GM11168 (cell line): ENCODE data around the gene GAGE12H.
"Not testable (repeated sequence)": the region's sequence is repeated elsewhere in the genome, so short reads cannot be mapped to it uniquely, and the experiment has no call there.

ENCODE experiments used
- in situ Hi-C: fragments of 300-500 bp; cut with MboI; formaldehyde crosslinking; loops from one replicate; pipeline ENCODE4 v1.12.0; 2022; ENCODE audit warnings: low sequenced_read_pairs; ENCODE audit not compliant: unreplicated experiment

GAGE12H gene, protein sequence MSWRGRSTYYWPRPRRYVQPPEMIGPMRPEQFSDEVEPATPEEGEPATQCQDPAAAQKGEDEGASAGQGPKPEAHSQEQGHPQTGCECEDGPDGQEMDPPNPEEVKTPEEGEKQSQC

DNA sequence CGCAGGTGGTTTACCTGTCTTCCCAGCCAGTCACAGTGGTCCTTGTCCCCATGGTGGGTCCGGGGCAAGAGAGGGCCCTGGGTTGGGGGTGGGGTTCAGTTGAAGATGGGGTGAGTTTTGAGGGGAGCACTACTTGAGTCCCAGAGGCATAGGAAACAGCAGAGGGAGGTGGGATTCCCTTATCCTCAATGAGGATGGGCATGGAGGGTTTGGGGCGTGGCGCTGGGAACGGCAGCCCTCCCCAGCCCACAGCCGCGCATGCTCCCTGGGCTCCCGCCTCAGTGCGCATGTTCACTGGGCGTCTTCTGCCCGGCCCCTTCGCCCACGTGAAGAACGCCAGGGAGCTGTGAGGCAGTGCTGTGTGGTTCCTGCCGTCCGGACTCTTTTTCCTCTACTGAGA, at the start of gene GAGE12H:
Gene GAGE12H, plus strand, starts transcription at position 301 of the 400 bp plus-strand sequence. CDS start 1,155 bp downstream, outside the sequence.
- in situ Hi-C loops, result not testable (repeated sequence)

- in situ Hi-C loops, result not testable (repeated sequence)
Observed at GRCh38 chrX:49531877-49532276, 47.9 kb upstream of the GAGE12H start, which contains the start of gene GAGE12C. Gene GAGE12C (plus strand): TSS chrX:49532177. CDS start chrX:49533332, 1,155 bp downstream.

DNA sequence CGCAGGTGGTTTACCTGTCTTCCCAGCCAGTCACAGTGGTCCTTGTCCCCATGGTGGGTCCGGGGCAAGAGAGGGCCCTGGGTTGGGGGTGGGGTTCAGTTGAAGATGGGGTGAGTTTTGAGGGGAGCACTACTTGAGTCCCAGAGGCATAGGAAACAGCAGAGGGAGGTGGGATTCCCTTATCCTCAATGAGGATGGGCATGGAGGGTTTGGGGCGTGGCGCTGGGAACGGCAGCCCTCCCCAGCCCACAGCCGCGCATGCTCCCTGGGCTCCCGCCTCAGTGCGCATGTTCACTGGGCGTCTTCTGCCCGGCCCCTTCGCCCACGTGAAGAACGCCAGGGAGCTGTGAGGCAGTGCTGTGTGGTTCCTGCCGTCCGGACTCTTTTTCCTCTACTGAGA, 38.3 kb upstream of the GAGE12H start, which contains the start of gene GAGE12D:
Gene GAGE12D, plus strand, starts transcription at position 301 of the 400 bp plus-strand sequence. CDS start 1,155 bp downstream, outside the sequence.
- in situ Hi-C loops, result not testable (repeated sequence)

GRCh38 chrX:49550989-49551388, 28.8 kb upstream of the GAGE12H start, which contains the start of gene GAGE12E:
Gene GAGE12E (plus strand): TSS chrX:49551289. CDS start chrX:49552444, 1,155 bp downstream.
- in situ Hi-C loops, result not testable (repeated sequence)

DNA sequence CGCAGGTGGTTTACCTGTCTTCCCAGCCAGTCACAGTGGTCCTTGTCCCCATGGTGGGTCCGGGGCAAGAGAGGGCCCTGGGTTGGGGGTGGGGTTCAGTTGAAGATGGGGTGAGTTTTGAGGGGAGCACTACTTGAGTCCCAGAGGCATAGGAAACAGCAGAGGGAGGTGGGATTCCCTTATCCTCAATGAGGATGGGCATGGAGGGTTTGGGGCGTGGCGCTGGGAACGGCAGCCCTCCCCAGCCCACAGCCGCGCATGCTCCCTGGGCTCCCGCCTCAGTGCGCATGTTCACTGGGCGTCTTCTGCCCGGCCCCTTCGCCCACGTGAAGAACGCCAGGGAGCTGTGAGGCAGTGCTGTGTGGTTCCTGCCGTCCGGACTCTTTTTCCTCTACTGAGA, 19.2 kb upstream of the GAGE12H start, which contains the start of gene GAGE12F:
Gene GAGE12F, plus strand, starts transcription at position 301 of the 400 bp plus-strand sequence. CDS start 1,155 bp downstream, outside the sequence.
- in situ Hi-C loops, result not testable (repeated sequence)

- in situ Hi-C loops, result not testable (repeated sequence)
Observed at GRCh38 chrX:49568728-49569127, 11.0 kb upstream of the GAGE12H start.

- in situ Hi-C loops, result not testable (repeated sequence)
Observed at GRCh38 chrX:49569152-49569551, 10.6 kb upstream of the GAGE12H start.

DNA sequence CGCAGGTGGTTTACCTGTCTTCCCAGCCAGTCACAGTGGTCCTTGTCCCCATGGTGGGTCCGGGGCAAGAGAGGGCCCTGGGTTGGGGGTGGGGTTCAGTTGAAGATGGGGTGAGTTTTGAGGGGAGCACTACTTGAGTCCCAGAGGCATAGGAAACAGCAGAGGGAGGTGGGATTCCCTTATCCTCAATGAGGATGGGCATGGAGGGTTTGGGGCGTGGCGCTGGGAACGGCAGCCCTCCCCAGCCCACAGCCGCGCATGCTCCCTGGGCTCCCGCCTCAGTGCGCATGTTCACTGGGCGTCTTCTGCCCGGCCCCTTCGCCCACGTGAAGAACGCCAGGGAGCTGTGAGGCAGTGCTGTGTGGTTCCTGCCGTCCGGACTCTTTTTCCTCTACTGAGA, 9.6 kb upstream of the GAGE12H start, which contains the start of gene GAGE12G:
Gene GAGE12G, plus strand, starts transcription at position 301 of the 400 bp plus-strand sequence. CDS start 1,155 bp downstream, outside the sequence.
- in situ Hi-C loops, result not testable (repeated sequence)

GRCh38 chrX:49589196-49589595, 9.4 kb downstream of the GAGE12H start, which contains the start of gene GAGE2A:
Gene GAGE2A (plus strand): TSS chrX:49589496. CDS start chrX:49590651, 1,155 bp downstream.
- in situ Hi-C loops, result not testable (repeated sequence)

DNA sequence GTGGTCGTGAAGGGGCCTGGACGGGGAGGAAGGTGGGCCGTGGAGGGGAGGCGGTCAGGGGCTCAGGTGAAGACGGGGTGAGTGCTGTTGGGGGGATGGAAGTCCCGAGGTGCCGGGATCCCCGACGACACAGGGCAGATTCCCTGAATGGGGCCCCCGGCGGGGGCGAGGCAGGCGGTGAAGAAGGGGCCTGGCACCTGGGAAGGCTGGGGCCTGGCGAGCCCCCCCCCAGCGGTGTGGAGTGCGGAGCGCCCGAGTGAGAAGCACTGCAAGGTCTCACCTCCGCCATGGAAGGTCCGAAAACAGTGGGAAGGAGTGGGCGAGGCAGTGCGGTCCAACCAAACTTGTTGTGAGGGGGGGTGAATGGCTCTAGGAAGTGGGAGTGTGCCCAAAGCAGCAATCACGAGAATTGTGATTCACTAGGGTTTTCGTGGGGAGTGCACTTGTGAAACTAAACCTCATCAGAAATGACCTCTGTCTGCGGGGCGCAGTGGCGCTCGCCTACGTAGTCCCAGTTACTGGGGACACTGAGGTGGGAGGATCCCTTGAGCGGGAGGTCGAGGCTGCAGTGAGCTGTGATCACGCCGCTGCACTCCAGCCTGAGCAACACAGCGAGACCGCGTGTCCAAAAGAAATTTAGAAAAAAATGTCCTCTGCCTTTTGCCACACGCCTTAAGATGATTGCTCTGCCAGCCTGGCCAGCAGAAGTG, 10.2 kb downstream of the GAGE12H start:
- in situ Hi-C loops, result not testable (repeated sequence)

DNA sequence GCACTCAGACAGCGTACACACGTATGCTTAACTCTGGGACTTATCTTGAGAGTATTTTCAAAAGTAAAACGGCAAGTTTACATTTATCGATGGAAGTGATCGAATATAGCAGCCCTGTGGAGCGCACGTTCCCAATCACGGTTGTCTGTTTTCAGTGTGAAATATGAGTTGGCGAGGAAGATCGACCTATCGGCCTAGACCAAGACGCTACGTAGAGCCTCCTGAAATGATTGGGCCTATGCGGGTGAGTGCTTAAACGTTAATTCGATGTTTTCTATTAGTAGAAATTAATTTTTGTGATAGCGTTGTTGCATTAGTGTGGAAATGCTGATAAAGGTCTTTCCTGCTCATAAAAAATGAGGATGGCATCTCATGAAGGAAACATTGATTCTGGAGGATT, 10.7 kb downstream of the GAGE12H start:
- in situ Hi-C loops, result not testable (repeated sequence)

DNA sequence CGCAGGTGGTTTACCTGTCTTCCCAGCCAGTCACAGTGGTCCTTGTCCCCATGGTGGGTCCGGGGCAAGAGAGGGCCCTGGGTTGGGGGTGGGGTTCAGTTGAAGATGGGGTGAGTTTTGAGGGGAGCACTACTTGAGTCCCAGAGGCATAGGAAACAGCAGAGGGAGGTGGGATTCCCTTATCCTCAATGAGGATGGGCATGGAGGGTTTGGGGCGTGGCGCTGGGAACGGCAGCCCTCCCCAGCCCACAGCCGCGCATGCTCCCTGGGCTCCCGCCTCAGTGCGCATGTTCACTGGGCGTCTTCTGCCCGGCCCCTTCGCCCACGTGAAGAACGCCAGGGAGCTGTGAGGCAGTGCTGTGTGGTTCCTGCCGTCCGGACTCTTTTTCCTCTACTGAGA, 19.0 kb downstream of the GAGE12H start, which contains the start of gene GAGE1:
Gene GAGE1, plus strand, starts transcription at position 301 of the 400 bp plus-strand sequence. CDS start 1,155 bp downstream, outside the sequence.
- in situ Hi-C loops, result not testable (repeated sequence)

GRCh38 chrX:49610718-49611310, 31.1 kb downstream of the GAGE12H start:
- in situ Hi-C loops, result no loop called here

- in situ Hi-C loops, result no loop called here
Observed at GRCh38 chrX:49618574-49618973, 38.8 kb downstream of the GAGE12H start.

DNA sequence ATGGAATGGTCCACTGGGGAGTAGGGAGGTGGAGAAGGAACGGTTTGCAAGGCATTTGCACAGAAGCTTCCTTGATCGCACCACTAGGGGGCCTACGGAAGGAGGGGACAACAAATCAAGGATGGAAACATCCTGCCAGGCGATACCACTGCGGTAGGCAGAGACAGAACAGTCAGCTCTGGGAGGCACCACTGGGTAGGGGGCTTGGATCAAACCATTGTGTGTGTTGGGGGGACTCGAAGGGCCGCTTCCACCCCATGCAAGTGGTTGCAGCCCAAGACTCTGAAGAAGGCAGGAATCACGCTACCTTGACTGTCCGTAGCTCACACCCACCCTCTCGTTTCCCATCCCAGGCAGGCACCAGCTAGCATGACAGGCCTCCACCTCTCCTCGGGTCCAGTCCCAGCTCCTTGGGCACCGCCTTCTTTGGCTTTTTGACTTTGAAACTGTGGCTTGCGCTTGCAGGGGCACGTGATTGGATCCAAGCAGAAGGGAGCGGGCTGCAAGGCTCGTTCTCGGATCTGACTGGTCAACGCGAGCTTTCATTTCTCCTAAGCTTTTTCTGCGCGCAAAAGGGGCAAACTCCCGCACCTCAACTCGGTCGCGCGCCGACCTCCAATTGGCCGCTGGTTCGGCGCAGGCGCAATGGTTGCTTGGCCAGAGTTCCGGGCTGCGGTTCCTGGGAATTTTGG, 47.5 kb downstream of the GAGE12H start:
- in situ Hi-C loops, result no loop called here
